Activated T-cell treated with anti-CD3 and anti-CD28 coated beads for 4 hours (primary cell): Measurements from ENCODE around the gene TBX2.
A peak's percentile ranks its signal among the peaks of the same experiment; 100 is the strongest.
"Not testable (repeated sequence)": the region's sequence is repeated elsewhere in the genome, so short reads cannot be mapped to it uniquely, and the experiment has no call there.

ENCODE experiments used
- DNase-seq: peaks from one replicate; pipeline ENCODE4 v3.0.0-alpha.2; 2020

The TBX2 gene

GRCh38 chr17:61415374-61416210, 15.9 kb downstream of the TBX2 start:
- DNase-seq = no peak

- DNase-seq = no peak
Measured at GRCh38 chr17:61416211-61416539, 16.5 kb downstream of the TBX2 start.

GRCh38 chr17:61416540-61417363, 17.1 kb downstream of the TBX2 start:
- DNase-seq = peak; percentile 43

- no peak for DNase-seq
Measured at GRCh38 chr17:61418449-61418848, 18.8 kb downstream of the TBX2 start.

- DNase-seq = no peak
Measured at GRCh38 chr17:61419496-61420046, 19.9 kb downstream of the TBX2 start.

- DNase-seq = no peak
Measured at GRCh38 chr17:61420052-61420451, 20.4 kb downstream of the TBX2 start.

GRCh38 chr17:61420745-61421398, 21.2 kb downstream of the TBX2 start:
- DNase-seq = no peak

GRCh38 chr17:61421460-61421859, 21.8 kb downstream of the TBX2 start:
- no peak for DNase-seq

GRCh38 chr17:61422116-61422799, 22.6 kb downstream of the TBX2 start:
- DNase-seq = no peak

- no peak for DNase-seq
Measured at GRCh38 chr17:61422869-61423268, 23.2 kb downstream of the TBX2 start.

- no peak for DNase-seq
Measured at GRCh38 chr17:61423967-61424649, 24.5 kb downstream of the TBX2 start.

GRCh38 chr17:61425682-61426481, 26.2 kb downstream of the TBX2 start:
- no peak for DNase-seq

- no peak for DNase-seq
Measured at GRCh38 chr17:61426482-61427304, 27.1 kb downstream of the TBX2 start.

GRCh38 chr17:61427567-61427966, 27.9 kb downstream of the TBX2 start:
- DNase-seq = no peak

GRCh38 chr17:61429274-61429673, 29.6 kb downstream of the TBX2 start:
- no peak for DNase-seq

GRCh38 chr17:61429831-61430230, 30.2 kb downstream of the TBX2 start:
- DNase-seq = not testable (repeated sequence)

- no peak for DNase-seq
Measured at GRCh38 chr17:61431594-61432311, 32.1 kb downstream of the TBX2 start.

GRCh38 chr17:61436273-61436672, 36.6 kb downstream of the TBX2 start:
- no peak for DNase-seq

GRCh38 chr17:61436995-61437704, 37.5 kb downstream of the TBX2 start:
- DNase-seq = no peak
